NCI-H187 treated with DMSO at 0.1 percent for 48 hours (cell line): Measurements from ENCODE around the gene DIAPH3.

Experiments used
- DNase-seq: peaks from one replicate; lab custom pipeline; 2025; lab: John Stamatoyannopoulos, UW

DIAPH3 gene

DNA sequence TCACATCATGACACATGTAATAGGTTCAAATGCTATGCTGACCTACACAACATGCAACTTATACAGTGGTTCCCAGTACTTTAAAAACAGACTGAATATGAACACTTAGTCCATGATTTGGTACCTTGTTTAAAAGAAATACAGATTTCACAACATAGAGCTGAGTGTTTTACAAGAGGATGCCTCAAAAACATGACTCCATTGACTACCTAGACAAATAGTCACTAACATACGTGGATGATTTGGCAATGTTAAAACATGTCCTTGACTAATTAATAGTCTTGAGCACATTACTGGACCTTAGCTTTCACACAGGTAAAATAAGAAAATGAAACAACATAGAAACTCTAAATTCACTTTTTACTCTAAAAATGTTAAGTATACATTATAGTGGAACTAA lies 300.1 kb downstream of the DIAPH3 start:
- no peak for DNase-seq

DNA sequence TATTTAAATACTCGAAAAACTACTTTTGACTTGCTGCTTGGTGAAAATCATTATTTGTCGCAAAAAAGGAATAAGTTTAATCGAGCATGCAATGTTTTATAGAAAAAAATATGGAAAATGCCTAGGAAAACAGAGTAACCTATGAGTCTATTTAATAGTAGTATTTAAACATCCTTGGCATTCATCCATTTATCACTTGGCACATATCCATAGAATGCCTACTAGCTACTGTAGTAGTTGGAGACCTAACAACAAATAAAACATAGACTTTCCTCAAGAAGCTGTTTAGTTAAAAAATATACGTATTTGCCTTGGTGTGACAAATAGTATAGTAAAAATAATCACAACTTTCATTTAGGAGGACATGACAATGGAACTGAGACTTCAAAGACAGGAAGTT lies 302.1 kb downstream of the DIAPH3 start:
- DNase-seq: no peak

DNA sequence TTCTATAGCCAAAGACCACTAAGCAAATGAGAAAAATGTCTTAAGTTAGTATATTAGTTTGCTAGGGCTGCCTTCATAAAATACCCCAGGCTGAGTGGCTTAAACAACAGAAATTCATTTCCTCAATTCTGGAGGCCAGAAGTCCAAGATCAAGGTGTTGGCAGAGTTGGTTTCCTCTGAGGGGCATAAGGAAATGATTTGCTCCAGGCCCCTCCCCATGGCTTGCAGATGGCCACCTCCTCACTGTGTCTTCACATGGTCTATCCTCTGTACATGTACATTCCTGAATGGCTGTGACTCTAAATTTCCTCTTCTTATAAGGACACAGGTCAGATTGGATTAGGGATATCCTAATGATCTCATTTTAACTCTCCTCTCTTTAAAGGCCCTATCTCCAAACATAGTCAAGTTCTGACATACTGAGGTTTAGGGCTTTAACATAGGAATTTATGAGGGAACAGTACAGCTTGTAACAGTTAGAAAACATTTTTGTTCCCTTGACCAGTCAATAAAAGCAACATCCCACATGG lies 307.4 kb downstream of the DIAPH3 start:
- DNase-seq: no peak

DNA sequence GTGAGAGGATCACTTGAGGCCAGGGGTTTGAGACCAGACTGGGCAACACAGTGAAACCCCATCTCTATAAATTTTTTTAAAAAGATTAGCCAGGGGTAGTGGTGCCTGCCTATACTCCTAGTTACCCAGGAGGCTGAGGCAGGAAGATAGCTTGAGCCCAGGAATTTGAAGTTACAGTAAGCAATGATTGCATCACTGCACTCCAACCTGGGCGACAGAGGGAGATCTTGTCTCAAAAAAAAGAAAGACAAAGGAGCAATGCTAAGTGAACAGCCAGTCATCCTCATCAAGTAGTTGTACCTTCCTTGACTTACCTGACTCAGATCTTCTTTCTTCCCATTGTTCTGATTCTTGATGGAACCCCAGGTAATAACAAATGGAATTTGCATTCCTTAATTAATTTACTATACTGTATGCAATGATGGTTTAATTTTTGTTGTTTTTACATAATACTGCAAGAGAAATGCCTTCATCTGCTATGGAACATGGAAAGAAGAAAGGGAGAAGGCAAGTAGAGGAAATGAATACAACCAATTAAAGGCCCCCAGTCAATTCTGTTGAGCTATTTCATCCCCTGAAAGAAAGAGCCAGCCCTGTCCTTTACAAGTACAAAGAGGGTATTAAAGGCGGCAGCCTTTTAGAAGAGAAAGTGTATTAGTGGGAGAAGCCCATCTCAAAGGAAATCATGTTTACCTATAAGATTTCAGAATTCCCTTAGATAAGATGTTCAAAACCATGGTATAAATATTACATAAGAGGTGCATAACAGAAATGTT lies 316.7 kb downstream of the DIAPH3 start:
- DNase-seq: no peak

DNA sequence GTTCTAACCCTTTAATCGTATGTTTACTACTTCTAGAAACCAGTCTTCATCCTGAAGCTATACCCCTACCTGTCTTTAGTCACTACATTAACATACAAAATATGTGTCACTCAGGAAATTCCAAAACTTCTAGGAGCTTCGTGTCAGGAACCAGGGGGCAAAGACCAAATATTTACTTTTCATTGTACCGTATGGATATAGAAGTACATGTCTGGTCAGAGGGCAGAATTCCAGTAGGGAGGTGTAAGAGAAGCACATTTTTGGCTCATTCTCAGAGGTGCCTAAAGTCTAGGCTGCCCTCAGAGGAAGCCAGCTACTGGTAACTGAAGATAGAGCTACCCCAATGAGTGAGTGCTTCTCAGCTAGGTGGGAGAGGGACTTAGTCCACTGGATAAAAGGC lies 320.7 kb downstream of the DIAPH3 start:
- DNase-seq: no peak

DNA sequence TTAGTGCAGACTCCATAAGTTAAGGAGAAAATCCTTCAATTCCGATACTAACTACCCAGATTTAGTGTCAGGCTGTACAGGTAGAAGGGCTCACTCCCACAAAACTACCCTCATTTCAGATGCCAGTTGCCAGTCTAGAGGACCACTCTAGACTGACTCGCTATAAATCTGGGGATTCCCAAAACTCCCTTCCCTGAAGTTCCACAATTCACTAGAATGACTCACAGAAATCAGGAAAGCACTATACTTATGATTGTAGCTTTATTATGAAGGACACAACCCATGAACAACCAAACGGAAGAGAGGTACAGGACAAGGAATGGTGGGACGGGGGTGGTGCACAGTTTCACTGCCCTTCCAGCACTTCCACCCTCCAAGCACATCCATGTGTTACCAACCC lies 321.2 kb downstream of the DIAPH3 start:
- DNase-seq: no peak

DNA sequence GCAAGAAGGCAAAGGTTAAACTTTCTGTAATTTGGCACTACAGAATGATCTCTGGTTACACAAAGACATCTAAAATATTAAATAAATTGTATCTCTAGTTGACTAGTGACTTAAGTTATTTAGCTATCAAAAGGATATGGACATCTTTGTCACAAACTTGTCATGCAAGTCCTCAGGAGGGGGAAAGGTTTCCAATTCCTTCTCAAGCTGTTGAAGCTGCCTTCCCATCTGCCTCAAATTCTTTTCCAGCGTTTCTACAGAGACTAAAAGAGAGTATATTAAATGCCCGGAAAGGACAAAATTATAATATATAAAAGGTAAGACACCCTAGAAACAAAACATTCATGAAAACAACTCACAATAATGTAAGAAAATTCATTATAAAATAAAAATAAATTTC lies 324.5 kb downstream of the DIAPH3 start:
- DNase-seq: no peak

DNA sequence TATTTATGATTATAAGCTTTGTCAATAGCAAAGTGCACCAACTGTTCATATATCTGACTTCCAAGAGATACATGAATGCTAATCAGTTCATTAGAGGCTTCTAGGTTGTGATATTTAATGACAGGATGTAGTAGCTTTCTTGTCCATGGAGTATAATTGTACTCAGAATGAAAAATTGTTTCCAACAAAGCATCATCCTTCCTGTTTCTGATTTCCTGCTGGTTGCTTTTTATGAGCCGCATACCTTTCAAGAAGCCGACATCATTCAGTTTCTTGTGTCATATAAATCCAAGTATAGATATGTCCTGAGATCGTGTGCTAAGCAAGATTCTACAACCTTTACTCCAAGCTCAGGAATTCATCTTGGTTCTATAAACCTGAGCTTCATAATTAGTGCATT lies 326.6 kb downstream of the DIAPH3 start:
- DNase-seq: no peak

DNA sequence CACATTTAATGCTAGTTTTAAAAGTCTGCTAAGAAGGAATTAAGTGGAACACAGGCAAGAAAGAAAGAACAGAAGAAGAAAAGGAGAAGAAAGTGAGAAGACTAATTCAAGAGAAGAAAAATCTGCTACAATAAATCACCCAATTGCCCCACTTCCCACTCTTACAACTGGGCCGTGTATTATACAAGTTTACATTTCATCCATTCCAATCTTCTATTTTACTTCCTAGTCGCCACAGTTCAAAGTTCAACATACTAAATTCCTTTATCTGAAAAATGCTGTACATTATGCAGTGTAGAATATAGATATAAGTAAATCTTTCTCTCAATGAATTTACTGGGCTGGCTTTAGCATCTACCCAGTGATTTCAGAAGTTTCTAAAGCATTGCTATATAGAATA lies 328.2 kb downstream of the DIAPH3 start:
- no peak for DNase-seq

DNA sequence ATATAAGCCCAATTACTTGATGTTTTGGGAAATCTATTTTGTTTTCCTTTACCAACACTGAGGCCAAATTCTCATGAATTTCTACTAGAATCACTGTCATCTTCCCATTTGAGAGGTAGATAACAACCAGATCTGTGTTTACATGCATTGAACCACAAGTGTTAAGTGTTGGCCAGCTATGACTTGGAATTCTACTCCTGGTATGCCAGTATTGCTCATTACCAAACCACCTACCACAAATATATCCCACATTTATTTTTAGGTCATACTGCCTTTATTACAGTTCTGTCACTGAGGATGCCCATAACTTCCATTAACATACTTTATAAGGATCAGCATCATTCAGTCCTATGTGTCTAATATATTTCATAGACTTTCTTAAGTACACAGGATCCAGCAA lies 328.9 kb downstream of the DIAPH3 start:
- DNase-seq: no peak

DNA sequence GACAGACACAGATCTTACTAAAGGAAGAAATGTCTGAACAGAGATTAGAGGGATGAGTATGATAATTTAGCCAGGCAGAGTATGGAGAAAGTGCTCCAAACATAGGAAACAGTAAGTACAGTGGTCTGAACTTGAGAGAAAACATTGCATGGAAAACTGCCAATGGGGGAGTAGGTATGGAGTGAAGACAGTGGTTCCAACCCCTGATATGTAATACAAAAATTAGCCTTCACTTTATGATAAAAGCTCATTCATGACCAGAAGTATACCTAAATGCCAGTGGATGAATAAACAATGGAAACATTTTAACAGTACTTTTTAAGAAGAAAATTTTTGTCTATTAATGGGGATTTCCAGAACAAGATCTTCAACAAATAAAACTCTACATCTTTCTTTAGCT lies 334.0 kb downstream of the DIAPH3 start:
- no peak for DNase-seq

DNA sequence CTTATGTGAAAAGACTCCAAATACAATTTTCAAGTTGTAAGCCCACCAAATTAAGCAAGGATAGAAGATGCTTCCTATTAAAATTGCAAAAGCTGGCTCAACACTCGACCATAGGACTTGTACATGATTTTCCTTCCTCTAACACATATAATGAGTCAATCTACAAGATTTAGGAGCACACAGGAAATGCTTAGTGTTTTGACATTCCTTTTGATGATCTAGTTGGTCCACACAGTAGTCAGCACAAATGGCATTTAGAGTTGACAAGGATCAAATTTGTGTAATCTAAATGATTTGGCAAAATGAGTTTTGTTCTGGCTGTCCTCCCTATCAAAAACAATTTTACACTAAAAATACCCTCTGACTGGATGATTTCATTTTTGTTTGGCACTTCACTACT lies 340.2 kb downstream of the DIAPH3 start:
- DNase-seq: no peak

DNA sequence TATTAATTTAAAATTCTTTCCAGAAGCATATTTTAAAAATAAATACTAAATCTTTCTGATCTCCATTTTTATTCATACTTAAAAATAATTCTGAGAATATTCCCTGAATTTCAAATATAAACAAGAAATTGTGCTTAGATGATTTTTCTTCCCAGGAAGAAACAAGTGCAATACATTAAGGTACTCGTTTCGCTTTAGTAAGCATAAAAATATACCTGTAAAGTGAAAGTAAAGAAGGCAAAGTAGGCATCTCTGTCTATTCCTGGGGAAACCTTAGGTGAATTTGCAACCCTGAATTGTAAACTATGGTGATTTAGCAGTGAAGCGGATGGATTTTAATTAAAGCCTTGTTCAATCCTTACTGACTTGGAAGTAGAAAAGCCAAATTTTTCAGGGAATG lies 354.2 kb downstream of the DIAPH3 start:
- DNase-seq: no peak

DNA sequence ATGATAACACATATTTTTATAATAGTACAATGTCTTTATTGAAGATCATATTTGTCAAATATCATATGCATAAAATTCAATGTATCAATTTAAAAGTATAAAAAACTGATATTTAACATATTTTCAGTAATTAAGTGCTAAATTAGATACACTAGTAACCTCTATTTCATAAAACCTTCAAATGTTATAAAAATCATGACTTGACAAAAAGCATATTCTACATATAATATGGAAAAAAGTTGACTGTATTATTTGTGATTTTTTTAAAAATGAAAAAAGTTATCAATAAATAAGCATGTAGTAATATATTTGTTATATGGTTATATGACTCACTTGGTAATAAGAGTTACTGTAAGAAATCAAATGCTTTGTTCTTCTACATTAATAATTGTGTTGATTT lies 356.9 kb downstream of the DIAPH3 start:
- no peak for DNase-seq

DNA sequence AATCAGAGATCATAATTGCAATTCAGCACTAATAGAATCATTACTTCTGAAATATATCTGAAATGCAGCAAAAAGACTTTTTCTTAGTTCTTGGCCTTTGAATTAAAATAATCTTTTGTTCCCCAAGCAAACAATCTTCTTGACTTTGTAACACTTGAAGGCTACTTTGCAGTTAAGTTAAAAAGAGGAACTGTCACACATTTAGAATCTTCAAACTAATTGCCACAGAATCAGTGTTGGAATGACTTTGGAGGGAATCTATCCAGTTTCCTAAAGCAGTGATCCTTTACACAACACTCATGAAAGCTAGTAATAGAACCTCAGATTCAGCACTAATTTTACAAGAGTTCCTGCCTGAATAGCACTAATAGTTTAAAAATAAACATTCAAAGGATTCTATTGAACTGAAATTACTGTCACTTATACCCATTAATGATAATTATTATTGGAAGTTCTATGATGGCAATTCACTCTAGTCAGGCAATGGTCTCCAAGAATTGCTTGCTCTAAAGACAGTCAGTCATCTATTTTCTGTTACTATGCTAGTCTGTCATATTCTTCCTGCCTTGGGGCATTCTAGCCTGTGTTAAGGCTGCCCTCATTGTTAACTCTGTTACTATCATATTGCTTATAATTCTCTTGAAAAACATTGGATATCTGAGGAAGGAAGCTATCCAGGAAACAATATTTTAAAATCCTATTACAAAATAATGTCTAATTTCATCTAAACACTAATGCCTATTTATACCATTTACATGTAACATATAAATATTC lies 362.4 kb downstream of the DIAPH3 start:
- no peak for DNase-seq

DNA sequence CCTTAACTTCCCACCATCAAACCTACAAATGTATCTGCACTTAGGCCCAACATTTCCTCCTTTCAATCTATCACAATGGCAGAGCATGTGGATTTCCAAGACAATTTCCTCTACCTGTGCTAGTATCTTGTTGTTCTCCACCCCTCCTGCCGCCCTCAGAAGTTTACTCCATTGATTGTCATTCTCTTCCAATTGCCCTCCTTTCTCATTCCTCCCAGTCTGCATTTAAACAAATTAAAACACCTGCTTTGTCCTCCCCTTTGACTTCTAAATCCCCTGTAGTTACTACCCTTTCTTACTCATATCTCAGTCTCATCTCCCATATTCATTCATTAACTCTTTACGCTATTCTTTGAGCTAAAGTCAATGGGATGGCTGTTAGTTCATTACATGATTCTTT lies 370.6 kb downstream of the DIAPH3 start:
- DNase-seq: no peak

DNA sequence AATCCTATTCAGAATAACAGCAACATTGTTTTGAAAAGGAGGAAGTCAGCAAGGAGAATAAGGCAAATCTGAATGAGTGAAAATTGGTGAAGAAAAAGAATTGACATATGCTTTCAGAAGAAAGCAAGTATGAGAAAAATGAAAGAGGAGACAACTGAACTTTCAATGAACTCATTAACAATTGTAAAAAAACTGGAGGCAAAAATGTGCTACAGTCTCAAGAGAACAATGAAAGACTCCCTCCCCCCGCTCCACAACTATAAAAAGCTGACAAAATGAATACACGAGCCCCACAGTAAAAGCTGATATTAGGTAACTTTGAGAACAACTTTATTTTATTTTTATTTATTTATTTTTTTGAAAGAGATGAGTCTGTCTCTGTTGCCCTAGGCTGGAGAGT lies 373.1 kb downstream of the DIAPH3 start:
- no peak for DNase-seq

DNA sequence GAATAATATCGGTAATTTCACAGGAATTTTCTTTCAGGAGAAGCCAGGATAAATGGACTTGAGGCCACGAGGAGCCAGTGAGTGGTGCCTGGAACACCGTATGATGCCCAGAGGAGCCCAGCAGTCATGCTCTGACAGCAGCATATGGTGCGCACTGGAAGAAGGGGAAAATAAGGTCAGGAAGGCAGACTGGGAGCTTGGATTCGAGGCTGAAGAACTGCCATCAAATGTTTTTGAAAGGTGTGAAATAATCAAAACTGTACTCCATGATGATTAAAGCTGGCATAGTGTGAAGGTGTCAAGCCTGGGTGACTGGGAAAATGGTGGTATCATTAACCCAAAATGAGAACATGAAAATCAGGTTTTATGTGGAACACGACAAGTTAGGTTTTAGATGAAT lies 374.2 kb downstream of the DIAPH3 start:
- DNase-seq: no peak

DNA sequence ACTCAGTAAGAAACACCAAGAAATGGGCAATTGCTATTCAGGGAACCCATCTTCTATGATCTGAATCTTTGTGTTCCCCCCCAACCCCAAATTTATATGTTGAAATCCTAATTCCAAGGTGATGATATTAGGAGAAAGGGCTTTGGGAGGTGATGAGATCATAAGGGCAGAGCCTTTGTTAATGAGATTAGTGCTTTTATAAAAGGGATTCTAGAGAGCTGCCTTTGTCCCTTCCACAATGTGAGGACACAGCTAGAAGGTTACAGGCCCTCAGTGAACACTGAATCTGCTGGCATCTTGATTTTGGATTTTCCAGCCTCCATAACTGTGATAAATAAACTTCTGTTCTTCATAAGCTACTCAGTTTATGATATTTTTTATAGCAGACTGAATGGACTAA lies 376.0 kb downstream of the DIAPH3 start:
- no peak for DNase-seq

DNA sequence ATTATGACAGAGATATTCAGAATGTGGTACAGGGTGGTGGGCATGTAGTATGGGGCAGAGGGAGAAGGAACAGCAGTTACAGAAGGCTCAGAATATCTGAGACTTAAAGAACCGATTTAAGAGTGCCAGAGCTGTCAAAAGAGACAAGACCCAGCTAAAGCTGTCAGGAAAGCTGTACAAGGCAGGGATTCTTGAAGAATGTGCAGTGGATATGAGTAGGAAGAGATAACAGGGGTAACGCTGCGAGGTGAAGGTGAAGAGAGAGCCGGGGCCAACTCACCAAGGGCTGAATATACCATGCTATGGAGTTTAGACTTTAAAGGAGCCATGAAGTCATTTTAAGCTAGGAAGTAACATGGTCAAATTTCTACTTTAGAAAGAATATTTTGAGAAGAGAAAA lies 381.0 kb downstream of the DIAPH3 start:
- DNase-seq: no peak

DNA sequence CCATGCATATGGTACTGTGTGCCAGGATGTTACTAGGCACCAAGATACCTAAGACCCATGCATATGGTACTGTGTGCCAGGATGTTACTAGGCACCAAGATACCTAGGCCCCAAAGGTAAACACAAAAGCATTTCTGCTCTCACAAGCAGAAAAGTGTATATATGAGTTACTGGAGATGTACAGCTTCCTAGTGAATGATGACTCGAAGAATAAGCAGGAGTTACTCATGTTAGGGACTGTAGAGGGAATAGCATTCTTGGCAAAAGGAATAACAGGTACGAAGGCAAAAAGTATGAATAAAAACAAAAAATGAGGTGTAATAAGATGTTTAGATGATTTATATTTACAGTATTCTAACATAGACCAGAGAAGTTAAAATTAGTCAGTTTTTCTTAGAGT lies 383.7 kb downstream of the DIAPH3 start:
- DNase-seq: no peak

DNA sequence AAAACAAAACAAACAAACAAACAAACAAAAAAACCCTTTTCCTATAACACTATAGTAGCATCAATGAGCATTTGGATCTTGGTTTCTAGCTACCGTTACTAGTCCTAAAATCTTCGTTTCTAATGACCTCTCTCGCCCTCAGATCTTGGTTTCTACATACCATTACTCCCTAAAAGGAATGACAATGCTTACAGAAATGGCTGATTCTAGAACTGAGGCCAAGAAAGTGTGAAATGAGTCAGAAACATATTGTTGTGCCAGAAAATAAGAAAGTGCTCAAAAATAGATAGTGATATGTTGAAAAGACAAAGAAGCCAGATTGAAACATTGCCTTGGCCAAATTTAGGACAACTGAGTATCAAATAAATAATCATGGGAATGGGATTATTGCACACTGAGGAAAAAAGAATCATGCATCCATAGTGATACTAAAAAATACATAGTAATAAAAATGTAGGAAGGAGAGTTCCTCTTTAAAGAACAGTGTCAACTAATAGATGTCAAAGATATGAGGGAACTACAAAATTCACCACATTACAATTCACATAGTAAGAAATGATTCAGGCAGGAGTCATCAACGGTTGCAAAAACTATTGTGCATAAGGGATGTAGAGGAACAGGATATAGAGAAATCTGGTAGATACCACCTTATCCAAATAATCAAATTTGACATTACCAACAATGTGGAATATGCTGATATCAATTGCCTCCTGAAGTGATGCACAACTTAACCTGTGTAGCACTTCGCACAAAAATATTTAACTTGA lies 386.6 kb downstream of the DIAPH3 start:
- DNase-seq: no peak

DNA sequence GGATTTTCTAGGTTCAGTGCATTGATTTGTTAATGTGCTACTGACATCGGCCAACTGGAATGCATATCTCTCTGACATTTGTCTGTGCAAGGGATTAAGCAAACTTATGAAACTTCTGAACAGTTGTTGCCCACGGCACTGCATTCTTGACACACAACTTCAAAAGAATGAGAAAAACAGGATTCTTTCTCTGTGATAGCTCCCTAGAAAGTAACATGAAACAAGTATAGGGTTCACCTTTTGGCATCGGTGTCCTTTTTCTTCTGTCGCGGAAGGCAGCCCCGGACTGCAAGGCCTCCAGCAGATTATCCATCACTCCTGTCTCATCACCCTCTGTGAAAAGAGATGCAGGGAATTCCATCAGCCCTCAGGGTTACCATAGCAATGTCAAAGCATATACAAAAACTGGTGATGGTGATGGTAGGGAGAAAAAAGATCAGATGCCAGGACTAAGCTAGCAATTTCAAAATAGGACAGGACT lies 389.2 kb downstream of the DIAPH3 start:
- no peak for DNase-seq
